Right lobe of liver (tissue), 6 donors: ENCODE measurements around the gene ARPC1B. TPM values are rescaled to one million over a fixed set of nuclear protein-coding genes. Genes with fewer than 3 reads are reported as not detected.

Experiments used
- ATAC-seq, 4 donors: fragments of 200-7000 bp; cut with Tn5 transposase; one replicate each; pipeline ENCODE4 v1.9.1; 2020; ENCODE audit warnings: mild to moderate bottlenecking in 4 of 4, moderate library complexity in 4 of 4
- DNase-seq, 3 donors: peaks; one replicate each; pipeline ENCODE4 v3.0.0-alpha.2; 2020
- H3K27ac ChIP-seq, 3 donors: fragments of 200-600 bp; one replicate each; pipeline ENCODE4 v1.8.0; 2022
- H3K27me3 ChIP-seq, 2 donors: fragments of 200-600 bp; one replicate each; pipeline ENCODE4 v1.8.0; 2022
- H3K36me3 ChIP-seq, 4 donors: fragments of 200-600 bp; sonication (generic) in 1 of 4; one replicate each; pipeline versions ENCODE4 v1.5.1 to v1.8.0; 2017 to 2022; ENCODE audit warnings: control low read depth in 1 of 4
- H3K4me1 ChIP-seq, 4 donors: fragments of 200-600 bp; sonication (generic) in 1 of 4; one replicate each; pipeline versions ENCODE4 v1.5.1 to v1.8.0; 2017 to 2022; ENCODE audit warnings: control low read depth in 1 of 4
- H3K4me3 ChIP-seq, 3 donors: fragments of 200-600 bp; one replicate each; pipeline ENCODE4 v1.8.0; 2022
- H3K9me3 ChIP-seq, 4 donors: fragments of 200-600 bp; sonication (generic) in 1 of 4; one replicate each; pipeline versions ENCODE4 v1.5.1 to v1.8.0; 2017 to 2022; ENCODE audit warnings: control low read depth in 1 of 4
- POLR2A ChIP-seq: fragments of 450-650 bp; IDR thresholded peaks from one replicate; pipeline ENCODE4 v1.6.1; 2017; ENCODE audit warnings: antibody characterized with exemption, mild to moderate bottlenecking
- WGBS: methylation state at CpG from one replicate; pipeline ENCODE4 v1.1.6; 2018; ENCODE audit warnings: low coverage, low lambda C conversion rate; ENCODE audit not compliant: insufficient coverage; ENCODE audit errors: missing lambda C conversion rate; 5-methylcytosine and 5-hydroxymethylcytosine counted together
- intact Hi-C, 2 donors: fragments of 100-400 bp; cut with DNase I; formaldehyde crosslinking; loops; one replicate each; pipeline versions ENCODE4 v1.11.2 to v1.14.1; 2022
- total RNA-seq, 6 experiments: library from RNA; depleted of rRNA in 2 of 6; stranded (reverse); fragments of >200 nt in 2 of 6; fragmentation: NEBNext Ultra II Directional in 3 of 6; extraction: Animal tissue kit (Norgen Biotek cat#: 25700) in 3 of 6; gene quantifications; one replicate each; pipeline versions ENCODE4 v1.1.0 to v1.2.4, GENCODE V29; 2016 to 2023
- TF ChIP-seq, protein P1 (sequence below), 4 donors: fragments of 200-600 bp in 3 of 4; fragments of 450-650 bp in 1 of 4; IDR thresholded peaks; one replicate each; pipeline versions ENCODE4 v1.5.1 to v1.8.0; 2016 to 2022; ENCODE audit warnings: antibody characterized with exemption in 4 of 4, mild to moderate bottlenecking in 2 of 4
- donor health status: DM: no; HTN: yes; CAD: no.
- donor health status: DM: no; HTN: no; CAD: no.
- donor health status: DM: no; HTN: no; CAD: no.
- donor health status: DM: no; HTN: yes; CAD: no.
- donor health status: DM: no; HTN: yes; CAD: no.

The ARPC1B gene
- total RNA-seq, 6 experiments from 2014 or later, result 24.4 to 197 (median 52.7) TPM

DNA sequence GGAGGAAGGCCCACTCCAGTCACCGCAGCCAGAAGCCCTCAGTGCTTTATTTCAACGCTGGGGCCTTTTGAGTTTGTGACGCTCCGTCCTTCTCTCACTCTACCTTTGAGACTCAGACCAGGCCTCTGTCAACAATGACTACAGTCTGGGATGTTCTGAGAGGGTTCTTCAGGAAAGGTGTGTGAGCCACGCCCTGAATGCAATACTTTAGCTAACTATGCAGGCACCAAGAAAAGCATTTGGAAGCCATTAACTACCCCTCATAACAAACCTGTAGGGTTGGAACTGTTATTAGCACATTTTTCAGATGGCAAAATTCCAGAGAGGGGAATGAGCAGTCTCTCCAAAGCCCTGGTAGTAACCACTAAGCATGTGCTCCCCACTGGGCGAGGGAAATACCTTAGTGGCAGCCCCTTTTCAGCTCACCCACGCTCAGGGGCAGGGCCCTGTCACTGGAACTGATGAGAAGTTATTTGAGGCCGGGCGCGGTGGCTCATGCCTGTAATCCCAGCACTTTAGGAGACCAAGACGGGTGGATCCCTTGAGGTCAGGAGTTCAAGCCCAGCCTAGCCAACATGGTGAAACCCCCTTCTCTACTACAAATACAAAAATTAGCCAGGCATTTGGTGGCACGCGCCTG lies 5.7 kb upstream of the ARPC1B start:
- H3K36me3 ChIP-seq, result peaks cover 0 to 32% (median 12%) of the 10 kb centered on the region in 4 donors
- H3K27me3 ChIP-seq, result no peaks in the 10 kb centered on the region
- no peak for TF ChIP-seq POLR2A
- TF ChIP-seq, protein P1, sequence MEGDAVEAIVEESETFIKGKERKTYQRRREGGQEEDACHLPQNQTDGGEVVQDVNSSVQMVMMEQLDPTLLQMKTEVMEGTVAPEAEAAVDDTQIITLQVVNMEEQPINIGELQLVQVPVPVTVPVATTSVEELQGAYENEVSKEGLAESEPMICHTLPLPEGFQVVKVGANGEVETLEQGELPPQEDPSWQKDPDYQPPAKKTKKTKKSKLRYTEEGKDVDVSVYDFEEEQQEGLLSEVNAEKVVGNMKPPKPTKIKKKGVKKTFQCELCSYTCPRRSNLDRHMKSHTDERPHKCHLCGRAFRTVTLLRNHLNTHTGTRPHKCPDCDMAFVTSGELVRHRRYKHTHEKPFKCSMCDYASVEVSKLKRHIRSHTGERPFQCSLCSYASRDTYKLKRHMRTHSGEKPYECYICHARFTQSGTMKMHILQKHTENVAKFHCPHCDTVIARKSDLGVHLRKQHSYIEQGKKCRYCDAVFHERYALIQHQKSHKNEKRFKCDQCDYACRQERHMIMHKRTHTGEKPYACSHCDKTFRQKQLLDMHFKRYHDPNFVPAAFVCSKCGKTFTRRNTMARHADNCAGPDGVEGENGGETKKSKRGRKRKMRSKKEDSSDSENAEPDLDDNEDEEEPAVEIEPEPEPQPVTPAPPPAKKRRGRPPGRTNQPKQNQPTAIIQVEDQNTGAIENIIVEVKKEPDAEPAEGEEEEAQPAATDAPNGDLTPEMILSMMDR (IDR thresholded peaks at IDR 0.05), result no peak
- H3K9me3 ChIP-seq, result no peaks in the 10 kb centered on the region
- 93% methylated on average over 9 of the region's 13 CpGs for WGBS
- ATAC-seq (no peak), DNase-seq (no peak)
- H3K27ac ChIP-seq, result no peak overlapping the region
- intact Hi-C loops, result no loop called here
- no peak overlapping the region for H3K4me3 ChIP-seq
- peaks cover 0 to 7% (median 0%) of the 10 kb centered on the region in 4 donors for H3K4me1 ChIP-seq

DNA sequence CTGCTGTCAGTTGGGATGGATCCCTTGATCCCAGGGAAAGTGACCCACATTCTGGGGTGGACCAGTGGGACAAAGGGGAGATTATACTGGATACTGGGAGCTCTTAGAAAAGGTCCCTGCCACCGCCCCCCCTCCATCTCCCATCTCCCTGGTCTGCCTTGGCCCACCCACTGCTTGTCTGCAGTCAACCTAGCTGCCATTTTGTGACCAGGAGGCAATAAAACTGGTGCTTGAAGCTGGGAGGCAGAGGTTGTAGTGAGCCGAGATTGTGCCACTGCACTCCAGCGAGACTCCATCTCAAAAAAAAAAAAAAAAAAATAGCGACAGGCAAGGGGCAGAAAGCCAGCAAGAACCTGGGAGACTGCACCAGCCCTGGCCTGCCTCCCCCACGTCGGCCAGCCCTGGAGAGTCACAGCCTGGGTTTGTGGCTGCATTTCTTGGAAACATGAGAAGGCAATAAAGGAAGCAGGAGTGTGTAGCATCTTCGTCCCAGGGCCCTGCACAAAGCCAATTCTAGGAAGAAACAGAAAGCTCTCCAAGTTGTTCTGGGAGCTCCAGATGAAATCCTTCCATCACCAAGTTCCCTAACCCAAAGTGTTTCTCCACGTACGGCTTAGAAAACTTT lies 4.7 kb upstream of the ARPC1B start:
- DNase-seq, result no peak
- intact Hi-C loops, result no loop called here
- TF ChIP-seq, protein P1 (IDR thresholded peaks at IDR 0.05), result no peak
- no peak for TF ChIP-seq POLR2A
- no peaks in the 10 kb centered on the region for H3K9me3 ChIP-seq
- WGBS, result 55% methylated on average over 6 of the region's 9 CpGs
- H3K4me3 ChIP-seq, result no peak overlapping the region
- H3K4me1 ChIP-seq, result peaks cover 0 to 14% (median 0%) of the 10 kb centered on the region in 4 donors
- peaks cover 0 to 22% (median 6%) of the 10 kb centered on the region in 4 donors for H3K36me3 ChIP-seq
- no peaks in the 10 kb centered on the region for H3K27me3 ChIP-seq
- ATAC-seq, result no peak
- H3K27ac ChIP-seq, result no peak overlapping the region

DNA sequence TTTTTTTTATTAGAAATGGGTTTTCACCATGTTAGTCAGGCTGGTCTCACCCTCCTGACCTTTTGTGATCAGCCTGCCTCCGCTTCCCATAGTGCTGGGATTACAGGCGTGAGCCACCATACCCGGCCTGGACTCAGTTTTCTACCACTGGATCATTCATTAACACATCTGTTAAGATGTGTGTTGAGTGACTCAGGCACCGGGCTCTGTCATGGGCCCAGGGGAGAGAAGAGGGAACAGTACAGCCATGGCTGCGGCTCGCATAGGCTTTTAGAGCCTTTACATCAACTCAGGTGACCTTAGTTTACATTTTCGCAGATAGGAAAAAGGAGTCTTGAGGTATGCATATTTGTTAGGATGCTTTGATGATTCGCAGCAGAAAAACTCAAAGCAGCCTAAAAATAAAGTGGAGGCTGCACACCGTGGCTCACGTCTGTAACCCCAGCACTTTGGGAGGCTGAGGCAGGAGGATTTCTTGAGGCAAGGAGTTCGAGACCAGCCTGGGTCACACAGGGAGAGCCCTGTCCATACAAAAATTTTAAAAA lies 3.1 kb upstream of the ARPC1B start:
- TF ChIP-seq POLR2A, result no peak
- TF ChIP-seq, protein P1 (IDR thresholded peaks at IDR 0.05), result no peak
- Histone ChIP-seq H3K4me1 (peaks cover 0 to 23% (median 2%) of the 10 kb centered on the region in 4 donors), H3K27ac (no peak overlapping the region), H3K36me3 (peaks cover 0 to 9% (median 0%) of the 10 kb centered on the region in 4 donors), H3K4me3 (no peak overlapping the region), H3K9me3 (no peaks in the 10 kb centered on the region), H3K27me3 (no peaks in the 10 kb centered on the region)
- intact Hi-C loops, result no loop called here
- ATAC-seq (no peak), DNase-seq (no peak)
- 89% methylated on average over 7 of the region's 11 CpGs for WGBS

DNA sequence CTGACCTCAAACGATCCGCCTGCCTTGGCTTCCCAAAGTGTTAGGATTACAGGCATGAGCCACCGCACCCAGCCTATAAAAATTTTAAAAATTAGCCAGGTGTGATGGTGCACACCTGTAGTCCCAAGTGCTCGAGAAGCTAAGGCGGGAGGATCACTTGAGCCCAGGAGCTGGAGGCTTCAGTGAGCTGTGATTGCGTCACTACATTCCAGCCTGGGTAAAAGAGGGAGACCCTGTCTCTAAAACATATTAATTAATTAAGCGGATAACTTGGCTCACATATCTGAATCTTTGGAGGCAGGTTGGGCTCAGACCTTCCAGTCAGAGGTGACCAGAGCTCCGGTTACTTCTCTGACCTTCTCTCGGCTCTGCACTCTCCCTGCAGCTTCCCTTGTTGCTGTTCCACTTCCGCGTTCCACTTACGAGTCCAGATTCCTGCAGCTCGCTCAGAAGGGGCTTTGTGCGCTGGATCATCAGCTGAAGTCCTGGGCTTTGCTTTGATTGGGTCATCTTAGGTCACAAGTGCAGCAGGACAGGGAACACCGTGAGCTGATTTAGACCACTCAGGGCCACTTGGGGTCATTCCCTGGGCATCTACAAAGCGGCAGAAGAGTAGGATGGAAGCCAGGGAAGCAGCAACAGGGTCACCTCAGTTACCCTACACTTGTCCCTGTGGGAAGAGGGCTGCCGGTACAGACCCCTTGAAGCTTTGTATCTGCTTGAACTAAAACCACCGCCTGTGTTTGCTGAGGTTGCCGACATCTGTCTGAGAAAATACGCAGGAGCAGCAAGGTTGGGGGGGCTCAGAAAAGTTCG lies 2.0 kb upstream of the ARPC1B start:
- Histone ChIP-seq H3K9me3 (no peaks in the 10 kb centered on the region), H3K27ac (peak overlapping the region in 1 of 3 donors; percentile 7), H3K27me3 (no peaks in the 10 kb centered on the region), H3K4me1 (peaks cover 0 to 23% (median 2%) of the 10 kb centered on the region in 4 donors), H3K36me3 (no peaks in the 10 kb centered on the region), H3K4me3 (no peak overlapping the region)
- TF ChIP-seq, protein P1 (IDR thresholded peaks at IDR 0.05), result no peak
- no peak for TF ChIP-seq POLR2A
- ATAC-seq (peak in 2 of 4 donors; percentile 2 to 21), DNase-seq (no peak)
- intact Hi-C loops, result no loop called here
- WGBS, result 25% methylated on average over 14 of the region's 21 CpGs
